Right atrium auricular region (tissue), 2 donors: ENCODE data around the gene LRMDA. TPM values are rescaled to one million over a fixed set of nuclear protein-coding genes. Genes with fewer than 3 reads are reported as not detected.

Source experiments
- DNase-seq: peaks from one replicate; pipeline ENCODE4 v3.0.0-alpha.2; 2019; ENCODE audit warnings: low spot score
- H3K27ac ChIP-seq, 2 donors: fragments of 200-600 bp; sonication (generic); 1 replicate in 1 of 2; 2 replicates in 1 of 2; pipeline ENCODE4 v1.5.1; 2016 to 2019
- H3K27me3 ChIP-seq, 2 donors: fragments of 200-600 bp; sonication (generic); one replicate each; pipeline versions ENCODE4 v1.5.1 to v1.6.0; 2017 to 2019
- H3K36me3 ChIP-seq: fragments of 200-600 bp; sonication (generic); one replicate; pipeline ENCODE4 v1.5.1; 2016
- H3K4me1 ChIP-seq, 2 donors: fragments of 200-600 bp; sonication (generic); one replicate each; pipeline versions ENCODE4 v1.5.1 to v1.6.0; 2017 to 2019
- H3K4me3 ChIP-seq, 2 donors: fragments of 200-600 bp; sonication (generic); 1 replicate in 1 of 2; 2 replicates in 1 of 2; pipeline ENCODE4 v1.5.1; 2017 to 2019; ENCODE audit warnings: mild to moderate bottlenecking in 1 of 2, moderate library complexity in 1 of 2
- H3K9me3 ChIP-seq, 2 donors: fragments of 200-600 bp; sonication (generic); one replicate each; pipeline ENCODE4 v1.5.1; 2019
- CTCF ChIP-seq, 2 donors: fragments of 200-600 bp; sonication (generic); IDR thresholded peaks; one replicate each; pipeline ENCODE4 v1.5.1; 2019; ENCODE audit warnings: antibody characterized with exemption in 2 of 2
- total RNA-seq, 2 donors: library from RNA; depleted of rRNA; stranded (reverse); fragments of >200 nt; gene quantifications; one replicate each; pipeline ENCODE4 v1.1.0, GENCODE V29; 2016

Gene LRMDA
- total RNA-seq, 2 donors from 2014 or later, result 6.1 to 19.1 TPM

GRCh38 chr10:75555323-75555722 lies 123.9 kb downstream of the LRMDA start:
- no peak overlapping the region for H3K27ac ChIP-seq
- H3K36me3 ChIP-seq, result no peaks in the 10 kb centered on the region
- H3K4me3 ChIP-seq, result no peak overlapping the region
- no peaks in the 10 kb centered on the region for H3K4me1 ChIP-seq
- DNase-seq, result no peak
- no peaks in the 10 kb centered on the region for H3K27me3 ChIP-seq
- no peaks in the 10 kb centered on the region for H3K9me3 ChIP-seq
- TF ChIP-seq CTCF (IDR thresholded peaks at IDR 0.05), result no peak

GRCh38 chr10:75556320-75556719 lies 124.9 kb downstream of the LRMDA start:
- TF ChIP-seq CTCF (IDR thresholded peaks at IDR 0.05), result no peak
- Histone ChIP-seq H3K9me3 (no peaks in the 10 kb centered on the region), H3K27me3 (no peaks in the 10 kb centered on the region), H3K4me3 (no peak overlapping the region), H3K36me3 (no peaks in the 10 kb centered on the region), H3K4me1 (no peaks in the 10 kb centered on the region), H3K27ac (no peak overlapping the region)
- no peak for DNase-seq

DNA sequence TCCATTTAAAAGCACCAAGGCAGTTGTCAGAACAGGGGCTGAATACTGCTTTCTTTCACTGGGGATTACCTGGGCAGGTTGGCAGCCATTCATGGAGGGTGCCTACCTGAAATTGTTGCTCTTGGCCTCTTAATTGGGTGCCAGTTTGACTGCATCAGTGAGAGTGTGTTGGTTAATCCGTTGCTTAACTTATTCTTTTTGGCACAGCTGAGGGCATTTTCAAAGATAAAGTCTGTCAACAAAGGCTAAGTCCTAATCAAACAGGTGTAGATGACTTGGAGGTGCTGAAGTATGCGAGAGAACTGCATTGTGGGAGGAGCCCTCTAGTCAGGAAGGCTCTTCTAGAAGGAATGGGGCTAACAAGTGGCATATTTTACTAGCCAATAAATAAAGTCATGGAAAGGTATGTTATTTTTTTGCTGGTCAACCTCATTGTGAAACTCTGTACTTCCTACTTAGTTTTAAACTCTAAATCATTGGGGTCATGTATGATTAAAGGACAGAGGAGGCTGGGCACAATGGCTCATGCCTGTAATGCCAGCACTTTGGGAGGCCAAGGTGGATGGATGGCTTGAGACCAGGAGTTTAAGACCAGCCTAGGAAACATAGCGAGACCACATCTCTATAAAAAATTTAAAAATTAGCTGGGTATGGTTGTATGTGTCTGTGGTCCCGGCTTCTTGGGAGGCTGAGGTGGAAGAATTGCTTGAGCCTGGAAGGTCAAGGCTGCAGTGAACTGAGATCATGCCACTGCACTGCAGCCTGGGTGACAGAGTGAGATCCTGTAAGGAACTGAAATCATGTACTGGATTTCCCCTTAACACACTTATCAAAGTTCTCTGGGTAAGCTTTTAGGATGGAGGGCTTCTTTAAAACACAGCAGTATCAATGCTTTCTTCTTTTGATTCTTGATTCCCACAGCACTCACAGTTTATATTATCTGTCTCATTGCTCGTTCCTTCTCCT lies 134.1 kb downstream of the LRMDA start:
- peaks cover 0 to 15% of the 10 kb centered on the region in 2 donors for H3K9me3 ChIP-seq
- no peak for DNase-seq
- no peaks in the 10 kb centered on the region for H3K27me3 ChIP-seq
- no peak overlapping the region for H3K4me3 ChIP-seq
- no peak overlapping the region for H3K27ac ChIP-seq
- no peak for TF ChIP-seq CTCF (IDR thresholded peaks at IDR 0.05)
- H3K36me3 ChIP-seq, result no peaks in the 10 kb centered on the region
- H3K4me1 ChIP-seq, result no peaks in the 10 kb centered on the region

DNA sequence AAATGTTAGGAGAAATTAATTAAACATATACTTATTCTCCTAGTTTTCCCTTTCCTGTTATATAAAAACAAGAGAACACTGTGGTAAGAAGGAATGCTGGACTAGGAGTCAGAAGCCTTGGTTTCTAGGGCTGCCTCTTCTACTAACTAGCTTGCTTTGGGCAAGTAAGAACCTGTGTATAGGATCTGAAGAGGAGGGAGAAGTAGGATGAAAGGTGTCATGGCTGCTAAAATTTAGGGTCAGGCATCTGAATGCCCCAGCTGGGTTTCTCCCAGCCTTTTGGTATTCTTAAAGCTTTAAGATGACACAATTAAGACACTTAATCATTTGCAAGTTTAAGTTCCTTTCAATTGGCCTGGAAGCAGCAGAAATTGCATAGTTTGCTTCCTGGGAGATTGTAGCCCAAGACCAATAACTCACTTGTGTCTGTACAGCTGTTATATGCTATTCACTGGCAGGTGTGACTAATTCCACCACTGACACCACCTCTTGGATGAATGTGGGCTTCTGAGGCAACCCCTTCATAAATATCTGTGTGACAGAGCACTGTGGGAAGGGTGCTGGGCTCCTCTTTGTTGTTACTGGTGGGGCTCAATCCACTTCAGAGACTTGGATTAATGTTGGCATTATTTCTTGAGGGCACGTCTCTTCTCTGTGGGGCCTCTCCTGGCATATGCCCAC lies 137.2 kb downstream of the LRMDA start:
- Histone ChIP-seq H3K4me3 (no peak overlapping the region), H3K27me3 (no peaks in the 10 kb centered on the region)

GRCh38 chr10:75569506-75569905 lies 138.1 kb downstream of the LRMDA start:
- Histone ChIP-seq H3K27ac (no peak overlapping the region), H3K4me3 (no peak overlapping the region), H3K27me3 (no peaks in the 10 kb centered on the region), H3K9me3 (peaks cover 0 to 41% of the 10 kb centered on the region in 2 donors), H3K4me1 (no peaks in the 10 kb centered on the region), H3K36me3 (no peaks in the 10 kb centered on the region)
- no peak for DNase-seq
- no peak for TF ChIP-seq CTCF (IDR thresholded peaks at IDR 0.05)

More for the DNA sequence above, 137.2 kb downstream of the LRMDA start:
- H3K36me3 ChIP-seq, result no peaks in the 10 kb centered on the region
- DNase-seq, result no peak
- no peak overlapping the region for H3K27ac ChIP-seq
- TF ChIP-seq CTCF (IDR thresholded peaks at IDR 0.05), result no peak
- H3K9me3 ChIP-seq, result peaks cover 0 to 45% of the 10 kb centered on the region in 2 donors
- no peaks in the 10 kb centered on the region for H3K4me1 ChIP-seq
